Upper lobe of left lung (tissue), 6 donors: Measurements from ENCODE around the gene DNAAF8. TPM values are rescaled to one million over a fixed set of nuclear protein-coding genes. Genes with fewer than 3 reads are reported as not detected.

Experiments
- ATAC-seq, 2 donors: fragments of 200-7000 bp; cut with Tn5 transposase; one replicate each; pipeline ENCODE4 v1.9.1; 2022; ENCODE audit warnings: mild to moderate bottlenecking in 2 of 2, moderate library complexity in 2 of 2; ENCODE audit not compliant: low FRiP score in 2 of 2
- DNase-seq, 2 donors: peaks; one replicate each; pipeline ENCODE4 v3.0.0-alpha.2; 2019 to 2020
- H3K27ac ChIP-seq, 4 donors: fragments of 200-600 bp; sonication (generic); one replicate each; pipeline ENCODE4 v1.5.1; 2016 to 2019
- H3K27me3 ChIP-seq, 4 donors: fragments of 200-600 bp; sonication (generic); one replicate each; pipeline ENCODE4 v1.5.1; 2017 to 2019
- H3K36me3 ChIP-seq, 4 donors: fragments of 200-600 bp; sonication (generic); one replicate each; pipeline ENCODE4 v1.5.1; 2016 to 2019
- H3K4me1 ChIP-seq, 4 donors: fragments of 200-600 bp; sonication (generic); one replicate each; pipeline ENCODE4 v1.5.1; 2018 to 2019
- H3K4me3 ChIP-seq, 4 donors: fragments of 200-600 bp; sonication (generic); one replicate each; pipeline ENCODE4 v1.5.1; 2017 to 2019; ENCODE audit warnings: mild to moderate bottlenecking in 2 of 4, moderate library complexity in 1 of 4
- H3K9me3 ChIP-seq, 4 donors: fragments of 200-600 bp; sonication (generic); one replicate each; pipeline ENCODE4 v1.5.1; 2018 to 2019
- CTCF ChIP-seq, 6 experiments: fragments of 450-650 bp in 4 of 6; fragments of 200-600 bp in 2 of 6; sonication (generic) in 2 of 6; IDR thresholded peaks; one replicate each; pipeline ENCODE4 v1.5.1; 2016 to 2019; ENCODE audit warnings: antibody characterized with exemption in 6 of 6
- EP300 ChIP-seq, 4 donors: sonication (generic); formaldehyde crosslinking; IDR thresholded peaks; one replicate each; pipeline ENCODE4 v1.5.1; 2017; ENCODE audit warnings: antibody characterized with exemption in 4 of 4, control low read depth in 2 of 4
- POLR2A ChIP-seq, 4 donors: fragments of 450-650 bp; IDR thresholded peaks; one replicate each; pipeline ENCODE4 v1.5.1; 2016 to 2017; ENCODE audit warnings: antibody characterized with exemption in 4 of 4, mild to moderate bottlenecking in 2 of 4
- POLR2AphosphoS5 ChIP-seq, 2 donors: sonication (generic); formaldehyde crosslinking; IDR thresholded peaks; one replicate each; pipeline ENCODE4 v1.5.1; 2017; ENCODE audit warnings: antibody characterized with exemption in 2 of 2
- WGBS, 2 donors: methylation state at CpG; one replicate each; pipeline ENCODE4 v1.1.5; 2017 to 2018; 5-methylcytosine and 5-hydroxymethylcytosine counted together
- total RNA-seq, 6 donors: library from RNA; depleted of rRNA in 4 of 6; stranded (reverse); fragments of >200 nt in 4 of 6; gene quantifications; one replicate each; pipeline versions ENCODE4 v1.1.0 to v1.2.1, GENCODE V29; 2016 to 2021
- donor health status: DM: no; HTN: no; CAD: no; lungs with moderate emphysema.
- donor health status: DM: no; HTN: yes; CAD: no; lungs with severe emphysema.

Gene DNAAF8
- total RNA-seq, 6 donors from 2014 or later, result 1.6 to 19.1 (median 4.3) TPM

DNA sequence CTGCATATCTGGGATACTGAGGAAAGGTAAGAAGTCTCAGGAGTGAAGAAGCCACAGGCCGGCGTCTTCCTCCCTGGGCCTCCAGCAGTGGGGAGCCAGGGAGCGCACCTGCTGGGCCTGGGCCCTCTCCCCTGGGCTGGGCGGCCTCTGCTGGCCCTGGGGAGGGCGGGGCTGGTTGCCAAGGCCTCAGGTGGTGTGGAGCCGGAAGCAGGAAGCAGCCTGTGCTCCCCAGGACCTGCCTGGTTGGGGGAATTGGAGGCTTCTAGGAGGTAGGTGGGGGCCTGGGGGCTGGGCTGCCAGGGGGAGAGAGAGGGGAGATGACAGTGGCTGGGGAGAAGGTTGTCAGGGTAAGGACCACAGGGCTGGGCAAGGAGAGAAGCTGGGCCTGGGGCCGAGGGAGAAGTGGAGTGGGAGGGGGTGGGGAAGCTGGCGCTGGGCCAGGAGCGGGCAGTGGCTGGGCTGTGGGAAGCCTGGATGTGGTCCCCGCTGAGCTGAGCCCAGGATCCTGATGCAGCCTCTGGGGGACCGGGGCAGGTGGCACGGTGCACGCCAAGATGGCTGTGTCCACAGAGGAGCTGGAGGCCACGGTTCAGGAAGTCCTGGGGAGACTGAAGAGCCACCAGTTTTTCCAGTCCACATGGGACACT lies 61.0 kb downstream of the DNAAF8 start, which contains the start of gene SMIM22:
SMIM22 (plus strand) TSS at position 189 of the 647 bp plus-strand sequence; CDS start at position 555, 366 bp downstream.
- peak; percentile 42 to 64 for ATAC-seq

DNA sequence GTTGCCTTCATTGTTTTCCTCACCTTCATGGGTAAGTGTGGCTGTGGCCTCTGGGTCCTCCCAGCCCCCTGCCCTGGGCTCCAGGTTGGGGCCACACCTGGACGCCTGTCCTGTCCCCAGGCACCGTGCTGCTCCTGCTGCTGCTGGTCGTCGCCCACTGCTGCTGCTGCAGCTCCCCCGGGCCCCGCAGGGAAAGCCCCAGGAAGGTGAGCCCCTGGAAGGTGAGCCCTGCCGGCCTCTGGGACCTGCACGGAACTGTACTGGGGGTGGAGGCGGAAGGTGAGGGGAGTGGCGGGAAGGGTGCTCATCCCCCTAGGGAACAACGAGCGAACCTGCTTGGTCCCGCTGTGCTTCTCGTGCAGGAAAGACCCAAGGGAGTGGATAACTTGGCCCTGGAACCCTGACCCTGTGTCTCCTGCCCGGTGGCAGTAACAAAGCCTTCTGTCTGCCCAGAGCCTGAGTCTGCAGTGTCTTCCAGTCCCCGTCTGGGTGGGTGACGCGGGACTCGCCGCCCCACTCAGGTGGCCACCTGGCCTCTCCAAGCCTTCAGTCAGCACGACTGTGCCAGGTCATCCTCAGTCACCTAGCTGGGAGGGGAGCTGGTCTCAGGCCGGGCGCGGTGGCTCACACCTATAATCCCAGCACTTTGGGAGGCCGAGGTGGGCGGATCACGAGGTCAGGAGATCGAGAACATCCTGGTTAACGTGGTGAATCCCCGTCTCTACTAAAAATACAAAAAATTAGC lies 61.7 kb downstream of the DNAAF8 start:
- peak overlapping the region in 3 of 4 donors; percentile 25 to 43 (median 40) for H3K4me3 ChIP-seq
- peak overlapping the region in 1 of 4 donors; percentile 68 for H3K27ac ChIP-seq
- no peak for ATAC-seq

More for the DNA sequence above, 61.0 kb downstream of the DNAAF8 start, which contains the start of gene SMIM22:
- no peaks in the 10 kb centered on the region for H3K9me3 ChIP-seq
- TF ChIP-seq POLR2AphosphoS5 (IDR thresholded peaks at IDR 0.05) (no peak), CTCF (IDR thresholded peaks at IDR 0.05) (no peak), EP300 (IDR thresholded peaks at IDR 0.05) (no peak), POLR2A (IDR thresholded peaks at IDR 0.05) (no peak)
- DNase-seq, result peak; percentile 81 to 84
- peak within 1 kb of the TSS in 2 of 4 donors; percentile 27 to 68 for H3K27ac ChIP-seq
- no peaks in the 10 kb centered on the region for H3K27me3 ChIP-seq
- H3K36me3 ChIP-seq, result peaks cover 0 to 21% (median 9%) of the 10 kb centered on the region in 4 donors
- H3K4me1 ChIP-seq, result peaks cover 0 to 5% (median 4%) of the 10 kb centered on the region in 4 donors
- 70 to 73% methylated on average over 10 of the region's 14 CpGs for WGBS, 2 donors
- peak within 1 kb of the TSS in 3 of 4 donors; percentile 25 to 43 (median 40) for H3K4me3 ChIP-seq

DNA sequence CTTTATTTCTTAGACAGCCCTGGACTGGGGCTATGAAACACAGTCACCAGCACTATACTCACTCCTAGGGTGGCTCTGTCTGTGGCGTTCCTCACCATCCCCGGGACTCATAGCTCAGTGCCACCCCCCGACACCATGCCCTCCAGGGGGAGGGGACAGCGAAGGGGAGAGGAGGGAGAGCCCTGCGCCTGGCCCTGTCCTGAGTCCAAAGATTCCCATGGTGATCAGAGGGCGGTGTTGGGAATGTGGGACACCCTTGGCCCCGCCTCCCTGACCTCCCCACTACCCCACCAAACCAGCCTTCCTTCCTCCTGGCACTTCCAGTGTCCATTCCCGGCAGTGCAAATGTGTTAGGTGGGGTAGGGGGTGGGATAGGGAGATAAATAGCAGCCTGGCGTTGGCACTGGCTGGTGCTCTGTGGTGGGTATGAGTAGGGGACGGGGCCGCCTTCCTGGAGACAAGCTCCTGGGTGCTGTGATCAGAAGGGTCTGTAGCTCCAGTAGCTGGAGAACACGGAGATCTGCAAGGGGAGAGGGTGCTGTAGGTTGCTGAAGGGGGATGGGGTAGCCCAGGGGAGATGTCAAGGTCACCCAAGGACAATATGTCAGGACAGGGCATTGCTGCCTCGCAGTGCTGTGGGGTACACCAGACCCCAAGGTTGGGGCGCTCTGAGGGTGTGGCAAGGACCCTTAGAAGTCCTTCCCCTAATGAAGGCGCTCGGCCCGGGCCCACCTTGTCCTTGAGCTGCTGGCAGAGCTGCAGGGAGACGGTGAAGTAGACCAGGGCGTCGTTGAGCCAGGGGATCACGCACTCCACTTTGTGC lies 62.9 kb downstream of the DNAAF8 start:
- Histone ChIP-seq H3K27ac (no peak overlapping the region), H3K9me3 (no peaks in the 10 kb centered on the region), H3K4me3 (no peak overlapping the region), H3K36me3 (peaks cover 0 to 21% (median 9%) of the 10 kb centered on the region in 4 donors), H3K4me1 (peaks cover 9 to 22% (median 18%) of the 10 kb centered on the region in 4 donors), H3K27me3 (no peaks in the 10 kb centered on the region)
- TF ChIP-seq POLR2AphosphoS5 (IDR thresholded peaks at IDR 0.05) (no peak), POLR2A (IDR thresholded peaks at IDR 0.05) (no peak), CTCF (IDR thresholded peaks at IDR 0.05) (no peak), EP300 (IDR thresholded peaks at IDR 0.05) (no peak)
- WGBS, 2 donors, result 83 to 91% methylated on average over 15 to 21 of the region's 21 CpGs
- DNase-seq (no peak), ATAC-seq (no peak)

More for the DNA sequence above, 61.7 kb downstream of the DNAAF8 start:
- no peaks in the 10 kb centered on the region for H3K27me3 ChIP-seq
- no peaks in the 10 kb centered on the region for H3K9me3 ChIP-seq
- WGBS, 2 donors, result 85 to 92% methylated on average over 12 to 30 of the region's 30 CpGs
- H3K36me3 ChIP-seq, result peaks cover 0 to 21% (median 9%) of the 10 kb centered on the region in 4 donors
- DNase-seq, result no peak
- H3K4me1 ChIP-seq, result peaks cover 2 to 12% (median 9%) of the 10 kb centered on the region in 4 donors
- TF ChIP-seq CTCF (IDR thresholded peaks at IDR 0.05) (no peak), POLR2A (IDR thresholded peaks at IDR 0.05) (no peak), EP300 (IDR thresholded peaks at IDR 0.05) (no peak), POLR2AphosphoS5 (IDR thresholded peaks at IDR 0.05) (no peak)

DNA sequence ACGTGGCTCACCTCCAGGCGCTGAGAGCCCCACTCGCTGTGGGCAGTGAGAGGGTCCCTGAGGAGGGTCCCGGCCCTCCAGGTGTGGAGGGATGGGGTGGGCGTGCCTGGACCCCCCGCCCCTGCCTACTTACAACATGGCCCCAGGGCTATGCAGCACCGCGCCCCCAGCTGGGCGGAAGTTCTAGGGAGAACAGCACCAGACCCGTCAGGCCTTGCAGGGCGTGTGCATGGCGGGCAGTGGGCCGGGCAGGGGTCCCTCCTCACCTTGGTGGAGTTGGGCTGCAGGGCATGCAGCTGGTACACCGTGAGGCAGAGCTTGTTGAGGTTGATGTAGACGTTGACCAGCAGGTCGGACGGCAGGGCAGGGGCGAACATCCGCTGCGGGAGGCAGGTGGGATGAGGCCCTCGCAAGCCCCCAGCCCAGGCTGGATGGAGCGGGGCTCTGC lies 63.5 kb downstream of the DNAAF8 start:
- Histone ChIP-seq H3K27me3 (no peaks in the 10 kb centered on the region), H3K4me1 (peaks cover 9 to 22% (median 18%) of the 10 kb centered on the region in 4 donors), H3K36me3 (peaks cover 0 to 21% (median 9%) of the 10 kb centered on the region in 4 donors), H3K9me3 (no peaks in the 10 kb centered on the region), H3K27ac (no peak overlapping the region), H3K4me3 (no peak overlapping the region)
- 94 to 98% methylated on average over 9 to 14 of the region's 22 CpGs for WGBS, 2 donors
- ATAC-seq, result no peak
- DNase-seq, result no peak
- TF ChIP-seq POLR2AphosphoS5 (IDR thresholded peaks at IDR 0.05) (no peak), POLR2A (IDR thresholded peaks at IDR 0.05) (no peak), EP300 (IDR thresholded peaks at IDR 0.05) (no peak)
